Gastrocnemius medialis (tissue), 4 donors: Measurements from ENCODE around the gene ICOSLG.
"Not testable (repeated sequence)": the region's sequence is repeated elsewhere in the genome, so short reads cannot be mapped to it uniquely, and the experiment has no call there.

Experiments
- CTCF ChIP-seq, 5 experiments: fragments of 450-650 bp in 3 of 5; fragments of 200-600 bp in 2 of 5; sonication (generic) in 2 of 5; IDR thresholded peaks in 4 of 5; conservative IDR thresholded peaks in 1 of 5; 1 replicate in 4 of 5; 2 replicates in 1 of 5; pipeline ENCODE4 v1.5.1; 2016 to 2019; ENCODE audit warnings: antibody characterized with exemption in 5 of 5, mild to moderate bottlenecking in 3 of 5, moderate library complexity in 3 of 5
- POLR2A ChIP-seq, 2 donors: fragments of 450-650 bp; IDR thresholded peaks; one replicate each; pipeline ENCODE4 v1.6.1; 2017; ENCODE audit warnings: antibody characterized with exemption in 2 of 2, mild to moderate bottlenecking in 2 of 2, moderate library complexity in 2 of 2

GRCh38 chr21:44202590-44203299 lies 38.0 kb downstream of the ICOSLG start:
- TF ChIP-seq CTCF (IDR thresholded peaks at IDR 0.05 in 4 of 5, conservative IDR thresholded peaks at IDR 0.05 in 1 of 5); POLR2A (IDR thresholded peaks at IDR 0.05): not testable (repeated sequence)
